ENCODE measurements around the gene DCAF11. TPM values are rescaled to one million over a fixed set of nuclear protein-coding genes. Genes with fewer than 3 reads are reported as not detected.

Gene DCAF11
- total and polyA plus RNA-seq, 2 of the 13 experiments (the other 11 are each of a cell fraction or from before 2014, with no cell fraction given), result 150 to 257 TPM

GRCh38 chr14:24146978-24147760, 32.6 kb downstream of the DCAF11 start, which contains the start of gene RNF31 (continued):
- TF ChIP-seq, protein P1, sequence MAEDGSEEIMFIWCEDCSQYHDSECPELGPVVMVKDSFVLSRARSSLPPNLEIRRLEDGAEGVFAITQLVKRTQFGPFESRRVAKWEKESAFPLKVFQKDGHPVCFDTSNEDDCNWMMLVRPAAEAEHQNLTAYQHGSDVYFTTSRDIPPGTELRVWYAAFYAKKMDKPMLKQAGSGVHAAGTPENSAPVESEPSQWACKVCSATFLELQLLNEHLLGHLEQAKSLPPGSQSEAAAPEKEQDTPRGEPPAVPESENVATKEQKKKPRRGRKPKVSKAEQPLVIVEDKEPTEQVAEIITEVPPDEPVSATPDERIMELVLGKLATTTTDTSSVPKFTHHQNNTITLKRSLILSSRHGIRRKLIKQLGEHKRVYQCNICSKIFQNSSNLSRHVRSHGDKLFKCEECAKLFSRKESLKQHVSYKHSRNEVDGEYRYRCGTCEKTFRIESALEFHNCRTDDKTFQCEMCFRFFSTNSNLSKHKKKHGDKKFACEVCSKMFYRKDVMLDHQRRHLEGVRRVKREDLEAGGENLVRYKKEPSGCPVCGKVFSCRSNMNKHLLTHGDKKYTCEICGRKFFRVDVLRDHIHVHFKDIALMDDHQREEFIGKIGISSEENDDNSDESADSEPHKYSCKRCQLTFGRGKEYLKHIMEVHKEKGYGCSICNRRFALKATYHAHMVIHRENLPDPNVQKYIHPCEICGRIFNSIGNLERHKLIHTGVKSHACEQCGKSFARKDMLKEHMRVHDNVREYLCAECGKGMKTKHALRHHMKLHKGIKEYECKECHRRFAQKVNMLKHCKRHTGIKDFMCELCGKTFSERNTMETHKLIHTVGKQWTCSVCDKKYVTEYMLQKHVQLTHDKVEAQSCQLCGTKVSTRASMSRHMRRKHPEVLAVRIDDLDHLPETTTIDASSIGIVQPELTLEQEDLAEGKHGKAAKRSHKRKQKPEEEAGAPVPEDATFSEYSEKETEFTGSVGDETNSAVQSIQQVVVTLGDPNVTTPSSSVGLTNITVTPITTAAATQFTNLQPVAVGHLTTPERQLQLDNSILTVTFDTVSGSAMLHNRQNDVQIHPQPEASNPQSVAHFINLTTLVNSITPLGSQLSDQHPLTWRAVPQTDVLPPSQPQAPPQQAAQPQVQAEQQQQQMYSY (CRISPR knock-in tag; IDR thresholded peaks at IDR 0.05), result no peak; the same call in 1 of the 2 replicates
- TF ChIP-seq, protein P2, sequence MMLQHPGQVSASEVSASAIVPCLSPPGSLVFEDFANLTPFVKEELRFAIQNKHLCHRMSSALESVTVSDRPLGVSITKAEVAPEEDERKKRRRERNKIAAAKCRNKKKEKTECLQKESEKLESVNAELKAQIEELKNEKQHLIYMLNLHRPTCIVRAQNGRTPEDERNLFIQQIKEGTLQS (CRISPR knock-in tag; IDR thresholded peaks at IDR 0.05), result peak; percentile 68
- TF ChIP-seq ONECUT2 (CRISPR knock-in tag; IDR thresholded peaks at IDR 0.05) (peak; percentile 9), ZNF746 (CRISPR knock-in tag; IDR thresholded peaks at IDR 0.05) (no peak), PCBP1 (IDR thresholded peaks at IDR 0.05; ENCODE audit: borderline replicate concordance, low read depth, low read length) (no peak), RFXANK (CRISPR knock-in tag; IDR thresholded peaks at IDR 0.05) (no peak), HOXA7 (CRISPR knock-in tag; IDR thresholded peaks at IDR 0.05) (no peak), NFE2 (CRISPR knock-in tag; IDR thresholded peaks at IDR 0.05) (no peak), SP2 (CRISPR knock-in tag; IDR thresholded peaks at IDR 0.05) (no peak), ZNF510 (CRISPR knock-in tag; IDR thresholded peaks at IDR 0.05; ENCODE audit: low read depth) (peak; percentile 51; the same call in 1 of the 2 replicates), ZNF816 (CRISPR knock-in tag; IDR thresholded peaks at IDR 0.05; ENCODE audit: borderline replicate concordance) (no peak), ZNF776 (CRISPR knock-in tag; IDR thresholded peaks at IDR 0.05) (0 out of 2 replicates have a peak, but pooled peaks have one; percentile 22), HOXA3 (CRISPR knock-in tag; IDR thresholded peaks at IDR 0.05) (peak; percentile 41; the same call in 1 of the 2 replicates), FOXP1 (IDR thresholded peaks at IDR 0.05) (no peak), FOXP1 (CRISPR knock-in tag; IDR thresholded peaks at IDR 0.05) (no peak), ZNF562 (CRISPR knock-in tag; IDR thresholded peaks at IDR 0.05; ENCODE audit: borderline replicate concordance) (no peak), ZSCAN30 (CRISPR knock-in tag; IDR thresholded peaks at IDR 0.05) (no peak), HCFC1 (IDR thresholded peaks at IDR 0.05; ENCODE audit: low read depth, low read length) (peak; percentile 6; the same call in 1 of the 2 replicates), ZNF598 (CRISPR knock-in tag; IDR thresholded peaks at IDR 0.05; ENCODE audit: borderline replicate concordance) (peak; percentile 23; the same call in 1 of the 2 replicates), FOXM1 (CRISPR knock-in tag; IDR thresholded peaks at IDR 0.05) (no peak), ZNF30 (CRISPR knock-in tag; IDR thresholded peaks at IDR 0.05) (no peak), ZNF225 (CRISPR knock-in tag; IDR thresholded peaks at IDR 0.05) (peak; percentile 51; the same call in 1 of the 2 replicates), CHCHD3 (CRISPR knock-in tag; IDR thresholded peaks at IDR 0.05) (no peak)
- TF ChIP-seq, protein P3, sequence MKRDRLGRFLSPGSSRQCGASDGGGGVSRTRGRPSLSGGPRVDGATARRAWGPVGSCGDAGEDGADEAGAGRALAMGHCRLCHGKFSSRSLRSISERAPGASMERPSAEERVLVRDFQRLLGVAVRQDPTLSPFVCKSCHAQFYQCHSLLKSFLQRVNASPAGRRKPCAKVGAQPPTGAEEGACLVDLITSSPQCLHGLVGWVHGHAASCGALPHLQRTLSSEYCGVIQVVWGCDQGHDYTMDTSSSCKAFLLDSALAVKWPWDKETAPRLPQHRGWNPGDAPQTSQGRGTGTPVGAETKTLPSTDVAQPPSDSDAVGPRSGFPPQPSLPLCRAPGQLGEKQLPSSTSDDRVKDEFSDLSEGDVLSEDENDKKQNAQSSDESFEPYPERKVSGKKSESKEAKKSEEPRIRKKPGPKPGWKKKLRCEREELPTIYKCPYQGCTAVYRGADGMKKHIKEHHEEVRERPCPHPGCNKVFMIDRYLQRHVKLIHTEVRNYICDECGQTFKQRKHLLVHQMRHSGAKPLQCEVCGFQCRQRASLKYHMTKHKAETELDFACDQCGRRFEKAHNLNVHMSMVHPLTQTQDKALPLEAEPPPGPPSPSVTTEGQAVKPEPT (CRISPR knock-in tag; IDR thresholded peaks at IDR 0.05; ENCODE audit: low read depth), result 0 out of 2 replicates have a peak, but pooled peaks have one; percentile 52
- TF ChIP-seq, protein P4, sequence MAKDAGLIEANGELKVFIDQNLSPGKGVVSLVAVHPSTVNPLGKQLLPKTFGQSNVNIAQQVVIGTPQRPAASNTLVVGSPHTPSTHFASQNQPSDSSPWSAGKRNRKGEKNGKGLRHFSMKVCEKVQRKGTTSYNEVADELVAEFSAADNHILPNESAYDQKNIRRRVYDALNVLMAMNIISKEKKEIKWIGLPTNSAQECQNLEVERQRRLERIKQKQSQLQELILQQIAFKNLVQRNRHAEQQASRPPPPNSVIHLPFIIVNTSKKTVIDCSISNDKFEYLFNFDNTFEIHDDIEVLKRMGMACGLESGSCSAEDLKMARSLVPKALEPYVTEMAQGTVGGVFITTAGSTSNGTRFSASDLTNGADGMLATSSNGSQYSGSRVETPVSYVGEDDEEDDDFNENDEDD (CRISPR knock-in tag; IDR thresholded peaks at IDR 0.05; ENCODE audit: borderline replicate concordance), result 0 out of 2 replicates have a peak, but pooled peaks have one; percentile 56
